Ovary (tissue), 10 donors: ENCODE measurements around the gene ANKRD53. TPM values are rescaled to one million over a fixed set of nuclear protein-coding genes. Genes with fewer than 3 reads are reported as not detected.

ENCODE experiments used
- DNase-seq, 5 donors: peaks; one replicate each; pipeline ENCODE4 v3.0.0-alpha.2; 2019 to 2020
- H3K27ac ChIP-seq, 2 donors: fragments of 200-600 bp; one replicate each; pipeline versions ENCODE4 v1.5.1 to v1.8.0; 2019 to 2022
- H3K27me3 ChIP-seq: fragments of 200-600 bp; one replicate; pipeline ENCODE4 v1.8.0; 2022
- H3K36me3 ChIP-seq: fragments of 200-600 bp; sonication (generic); one replicate; pipeline ENCODE4 v1.5.1; 2019
- H3K4me1 ChIP-seq: one replicate; pipeline ENCODE4 v1.8.1; 2013; ENCODE audit warnings: mild to moderate bottlenecking, moderate library complexity; ENCODE audit not compliant: insufficient read depth
- H3K4me3 ChIP-seq: fragments of 200-600 bp; sonication (generic); one replicate; pipeline ENCODE4 v1.5.1; 2017
- H3K9me3 ChIP-seq, 2 donors: fragments of 200-600 bp in 1 of 2; sonication (generic) in 1 of 2; one replicate each; pipeline versions ENCODE4 v1.5.1 to v1.8.1; 2013 to 2019; ENCODE audit warnings: mild to moderate bottlenecking in 1 of 2, moderate library complexity in 1 of 2
- CTCF ChIP-seq, 3 donors: fragments of 450-650 bp in 2 of 3; fragments of 200-600 bp in 1 of 3; IDR thresholded peaks; one replicate each; pipeline versions ENCODE4 v1.5.1 to v1.8.0; 2016 to 2022; ENCODE audit warnings: antibody characterized with exemption in 3 of 3, mild to moderate bottlenecking in 1 of 3
- EP300 ChIP-seq: sonication (generic); formaldehyde crosslinking; IDR thresholded peaks from one replicate; pipeline ENCODE4 v1.6.1; 2017; ENCODE audit warnings: antibody characterized with exemption
- POLR2A ChIP-seq: fragments of 450-650 bp; IDR thresholded peaks from one replicate; pipeline ENCODE4 v1.6.1; 2017; ENCODE audit warnings: antibody characterized with exemption, mild to moderate bottlenecking, moderate library complexity
- WGBS, 3 donors: extraction: QIAGEN DNeasy Blood & Tissue Kit in 1 of 3; methylation state at CpG; one replicate each; pipeline versions ENCODE4 v1.1.5 to v1.1.7; 2013 to 2017; 5-methylcytosine and 5-hydroxymethylcytosine counted together
- intact Hi-C, 4 donors: fragments of 100-400 bp; cut with DNase I; formaldehyde crosslinking; loops; one replicate each; pipeline versions ENCODE4 v1.11.0 to v1.15.1; 2022 to 2023
- long read RNA-seq, 3 donors: library from polyadenylated mRNA in 2 of 3; unstranded in 2 of 3; transcript quantifications; one replicate each; pipeline ENCODE4 v2.0.0 and lab custom pipeline, GENCODE V29; 2021 to 2026
- polyA plus RNA-seq, 2 donors: library from polyadenylated mRNA; stranded (reverse); fragments of 200-250 nt in 1 of 2; fragments of 350-450 nt in 1 of 2; fragmentation: Illumina TruSeq in 1 of 2; extraction: RNeasy Lipid Tissue Mini Kit (QIAGEN cat#74804) in 1 of 2; gene quantifications; one replicate each; pipeline ENCODE4 v1.2.3, GENCODE V29; 2013 to 2014
- total RNA-seq, 7 donors: library from RNA; depleted of rRNA in 2 of 7; stranded (reverse); fragments of >200 nt in 2 of 7; fragmentation: NEBNext Ultra II Directional in 3 of 7; extraction: Animal tissue kit (Norgen Biotek cat#: 25700) in 3 of 7; gene quantifications; one replicate each; pipeline versions ENCODE4 v1.1.0 to v1.2.4, GENCODE V29; 2016 to 2023
- donor health status: DM: no; HTN: no; CAD: no; lungs with moderate emphysema.
- donor health status: DM: no; HTN: no; CAD: no.
- donor health status: Bipolar disorder and iron deficiency.
- donor health status: DM: yes; HTN: yes; CAD: no.
- donor health status: DM: no; HTN: no; CAD: no.
- donor health status: DM: yes; HTN: yes; CAD: no.

The ANKRD53 gene
- total RNA-seq = 1 to 10 TPM; 2.0 to 8.3 (median 4.5) TPM
- polyA plus RNA-seq = 1 to 10 TPM; 2.2 to 3.3 TPM
- long read RNA-seq, donor 1, partial matches to known transcripts = 13 of 29 reads
- long read RNA-seq, donor 1, other reads (novel, unspliced or antisense) = 13 of 29 reads
- long read RNA-seq, donor 2 = 0 reads
- long read RNA-seq, donor 3, partial matches to known transcripts = 3 of 5 reads
- long read RNA-seq, donor 3, other reads (novel, unspliced or antisense) = 2 of 5 reads

GRCh38 chr2:70978341-70979179 lies at the start of gene ANKRD53:
Gene ANKRD53 (plus strand): TSS chr2:70978630. CDS start chr2:70978646, 16 bp downstream.
- peak; percentile 69 to 86 (median 76) for DNase-seq
- Histone ChIP-seq H3K27me3 (no peaks in the 10 kb centered on the region), H3K27ac (peak within 1 kb of the TSS; percentile 75 to 97), H3K9me3 (no peaks in the 10 kb centered on the region), H3K4me1 (peaks cover 1% of the 10 kb centered on the region), H3K36me3 (no peaks in the 10 kb centered on the region), H3K4me3 (peak within 1 kb of the TSS; percentile 50)
- intact Hi-C loops = no loop called here
- WGBS, 3 donors = 0 to 2% (median 1%) methylated on average over 65 to 67 of the region's 67 CpGs
- TF ChIP-seq POLR2A (no peak), CTCF (IDR thresholded peaks at IDR 0.05) (peak in 1 of 3 donors; percentile 8), EP300 (no peak)

GRCh38 chr2:70930371-70931329 lies 47.8 kb upstream of the ANKRD53 start:
- 53 to 75% (median 58%) methylated on average over 4 of the region's 4 CpGs for WGBS, 3 donors
- Histone ChIP-seq H3K27ac (no peak overlapping the region), H3K4me3 (no peak overlapping the region), H3K9me3 (no peaks in the 10 kb centered on the region), H3K36me3 (no peaks in the 10 kb centered on the region), H3K4me1 (no peaks in the 10 kb centered on the region), H3K27me3 (no peaks in the 10 kb centered on the region)
- no peak for TF ChIP-seq EP300
- TF ChIP-seq POLR2A = no peak
- no peak for TF ChIP-seq CTCF (IDR thresholded peaks at IDR 0.05)
- no peak for DNase-seq
- intact Hi-C loops = no loop called here

GRCh38 chr2:70931376-70932000 lies 46.9 kb upstream of the ANKRD53 start:
- intact Hi-C loops = no loop called here
- 66 to 72% (median 68%) methylated on average over 9 of the region's 9 CpGs for WGBS, 3 donors
- no peaks in the 10 kb centered on the region for H3K36me3 ChIP-seq
- H3K4me3 ChIP-seq = no peak overlapping the region
- TF ChIP-seq CTCF (IDR thresholded peaks at IDR 0.05) = no peak
- TF ChIP-seq EP300 = no peak
- TF ChIP-seq POLR2A = no peak
- no peak overlapping the region for H3K27ac ChIP-seq
- no peaks in the 10 kb centered on the region for H3K4me1 ChIP-seq
- DNase-seq = no peak
- H3K9me3 ChIP-seq = no peaks in the 10 kb centered on the region
- H3K27me3 ChIP-seq = no peaks in the 10 kb centered on the region
